WERI-Rb-1 (cell line): Measurements from ENCODE around the gene DSTN.

Experiments
- DNase-seq: peaks from one replicate; pipeline ENCODE4 v3.0.0-alpha.2; 2020
- H3K27ac ChIP-seq: fragments of 250-450 bp; sonication (Bioruptor Pico); 2 replicates; pipeline ENCODE4 v1.5.1; 2020; ENCODE audit warnings: mild to moderate bottlenecking, moderate library complexity
- H3K27me3 ChIP-seq: fragments of 250-450 bp; sonication (Bioruptor Pico); 2 replicates; pipeline ENCODE4 v1.5.1; 2021; ENCODE audit warnings: mild to moderate bottlenecking, low read depth, moderate library complexity; ENCODE audit not compliant: insufficient read depth, severe bottlenecking
- H3K36me3 ChIP-seq: fragments of 250-450 bp; sonication (Bioruptor Pico); 2 replicates; pipeline ENCODE4 v1.5.1; 2020; ENCODE audit warnings: mild to moderate bottlenecking, moderate library complexity
- H3K4me3 ChIP-seq: 2 replicates; pipeline ENCODE4 v1.5.1; 2011; ENCODE audit warnings: low read depth, mild to moderate bottlenecking, control low read depth, low read length
- H3K9me3 ChIP-seq: fragments of 250-450 bp; sonication (Bioruptor Pico); 2 replicates; pipeline ENCODE4 v1.5.1; 2021; ENCODE audit warnings: mild to moderate bottlenecking, moderate library complexity; ENCODE audit not compliant: severe bottlenecking
- CTCF ChIP-seq: IDR thresholded peaks from 2 replicates; pipeline ENCODE4 v1.5.1; 2011; ENCODE audit warnings: low read depth, mild to moderate bottlenecking, control low read depth, inconsistent platforms, low read length

The DSTN gene

GRCh38 chr20:17625246-17626051, 55.6 kb downstream of the DSTN start:
- no peak for DNase-seq
- Histone ChIP-seq H3K36me3 (peaks cover 6% of the 10 kb centered on the region; the same call in 1 of the 2 replicates), H3K9me3 (no peaks in the 10 kb centered on the region), H3K27ac (peak overlapping the region; percentile 35), H3K27me3 (no peaks in the 10 kb centered on the region), H3K4me3 (no peak overlapping the region)
- TF ChIP-seq CTCF: no peak

- peaks cover 6% of the 10 kb centered on the region for H3K36me3 ChIP-seq
- no peak for TF ChIP-seq CTCF
- H3K27me3 ChIP-seq: no peaks in the 10 kb centered on the region
- DNase-seq: no peak
- H3K27ac ChIP-seq: no peak overlapping the region; the same call in 1 of the 2 replicates
- no peak overlapping the region for H3K4me3 ChIP-seq
- H3K9me3 ChIP-seq: no peaks in the 10 kb centered on the region
These were observed 56.5 kb downstream of the DSTN start for GRCh38 chr20:17626217-17627007.

DNA sequence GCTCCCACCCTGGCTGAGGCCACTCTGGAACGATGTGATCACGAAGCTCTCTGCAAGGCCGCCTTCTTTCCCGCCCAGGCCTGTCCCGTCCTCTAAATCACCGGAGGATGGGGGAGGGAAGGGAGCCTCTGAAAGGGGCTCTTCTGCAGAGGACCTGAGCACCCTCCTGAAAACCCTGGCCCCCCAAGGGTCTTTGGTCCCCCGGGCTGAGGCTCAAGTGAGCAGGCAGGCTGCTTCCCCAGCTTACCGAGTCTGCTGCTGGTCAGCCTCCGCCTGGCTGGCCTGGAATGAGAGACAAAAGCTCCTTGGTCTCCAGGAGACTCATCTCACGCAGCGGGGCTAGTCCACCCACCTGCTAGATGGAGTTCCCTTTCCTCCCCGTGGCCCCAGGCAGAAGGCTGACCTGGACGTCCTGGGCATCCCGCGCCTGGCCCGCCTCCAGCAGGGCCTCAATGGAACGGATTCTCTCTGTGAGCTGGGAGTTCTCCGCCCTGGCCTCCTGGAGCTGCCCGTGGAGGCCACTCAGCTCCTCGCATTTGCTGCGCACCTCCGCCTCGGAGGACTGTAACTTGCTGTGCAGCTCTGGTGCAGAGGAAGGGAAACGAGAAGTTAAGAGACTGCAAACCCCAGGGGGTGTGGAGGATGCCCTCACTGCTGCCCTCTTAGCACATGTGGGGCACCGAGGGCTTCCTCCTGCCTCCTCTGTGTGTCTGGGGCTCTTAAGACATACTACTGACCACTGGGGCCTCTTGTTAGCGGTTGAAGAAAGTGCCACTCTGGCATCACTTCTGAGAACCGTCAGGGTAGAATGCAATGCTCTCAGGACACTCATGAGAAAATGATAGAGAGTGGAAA, 57.5 kb downstream of the DSTN start:
- Histone ChIP-seq H3K4me3 (no peak overlapping the region), H3K36me3 (peaks cover 6% of the 10 kb centered on the region), H3K27me3 (no peaks in the 10 kb centered on the region), H3K9me3 (no peaks in the 10 kb centered on the region), H3K27ac (no peak overlapping the region; the same call in 1 of the 2 replicates)
- DNase-seq: no peak
- TF ChIP-seq CTCF: no peak

GRCh38 chr20:17628101-17628841, 58.4 kb downstream of the DSTN start:
- H3K27me3 ChIP-seq: no peaks in the 10 kb centered on the region
- peak; percentile 29 for TF ChIP-seq CTCF
- no peak overlapping the region for H3K4me3 ChIP-seq
- peaks cover 6% of the 10 kb centered on the region for H3K36me3 ChIP-seq
- no peaks in the 10 kb centered on the region for H3K9me3 ChIP-seq
- no peak for DNase-seq
- no peak overlapping the region for H3K27ac ChIP-seq

- H3K27me3 ChIP-seq: no peaks in the 10 kb centered on the region
- no peak overlapping the region for H3K27ac ChIP-seq
- no peak for DNase-seq
- H3K4me3 ChIP-seq: no peak overlapping the region
- no peaks in the 10 kb centered on the region for H3K9me3 ChIP-seq
- peaks cover 5% of the 10 kb centered on the region for H3K36me3 ChIP-seq
- TF ChIP-seq CTCF: no peak
These were observed 59.1 kb downstream of the DSTN start for GRCh38 chr20:17629025-17629424.
